Mesodermal cell (in vitro differentiated cells): ENCODE results near the gene PBLD. TPM values are rescaled to one million over a fixed set of nuclear protein-coding genes. Genes with fewer than 3 reads are reported as not detected.
A peak's percentile ranks its signal among the peaks of the same experiment; 100 is the strongest.

Source experiments
- H3K27ac ChIP-seq: 2 replicates; pipeline ENCODE4 v1.7.0; 2013; ENCODE audit warnings: mild to moderate bottlenecking, low read depth, low read length, moderate library complexity; ENCODE audit not compliant: severe bottlenecking
- H3K36me3 ChIP-seq: 2 replicates; pipeline ENCODE4 v1.7.1; 2013; ENCODE audit warnings: mild to moderate bottlenecking, low read length, moderate library complexity; ENCODE audit not compliant: control insufficient read depth, insufficient read depth
- H3K4me1 ChIP-seq: one replicate; pipeline ENCODE4 v1.7.1; 2013; ENCODE audit warnings: mild to moderate bottlenecking, low read length; ENCODE audit not compliant: insufficient read depth, control insufficient read depth, poor library complexity, severe bottlenecking
- H3K4me3 ChIP-seq: 2 replicates; pipeline ENCODE4 v1.7.0; 2013; ENCODE audit warnings: low read length, control low read depth, mild to moderate bottlenecking; ENCODE audit not compliant: insufficient read depth, poor library complexity, severe bottlenecking; ENCODE audit errors: extremely low read depth
- H3K9me3 ChIP-seq: 2 replicates; pipeline ENCODE4 v1.7.1; 2013; ENCODE audit warnings: mild to moderate bottlenecking, low read length, moderate library complexity; ENCODE audit not compliant: control insufficient read depth
- WGBS, 2 experiments: methylation state at CpG; one replicate each; pipeline ENCODE4 v1.1.5; 2013; ENCODE audit warnings: missing lambda C conversion rate in 2 of 2; ENCODE audit not compliant: insufficient coverage in 2 of 2; 5-methylcytosine and 5-hydroxymethylcytosine counted together
- polyA plus RNA-seq, 2 experiments: library from polyadenylated mRNA; stranded (reverse); fragments of 50-300 nt; gene quantifications; one replicate each; pipeline ENCODE4 v1.2.3, GENCODE V29; 2013

The PBLD gene
- polyA plus RNA-seq (2013, experiment 1 of 2): 2.6 TPM
- polyA plus RNA-seq (2013, experiment 2 of 2): 2.4 TPM

DNA sequence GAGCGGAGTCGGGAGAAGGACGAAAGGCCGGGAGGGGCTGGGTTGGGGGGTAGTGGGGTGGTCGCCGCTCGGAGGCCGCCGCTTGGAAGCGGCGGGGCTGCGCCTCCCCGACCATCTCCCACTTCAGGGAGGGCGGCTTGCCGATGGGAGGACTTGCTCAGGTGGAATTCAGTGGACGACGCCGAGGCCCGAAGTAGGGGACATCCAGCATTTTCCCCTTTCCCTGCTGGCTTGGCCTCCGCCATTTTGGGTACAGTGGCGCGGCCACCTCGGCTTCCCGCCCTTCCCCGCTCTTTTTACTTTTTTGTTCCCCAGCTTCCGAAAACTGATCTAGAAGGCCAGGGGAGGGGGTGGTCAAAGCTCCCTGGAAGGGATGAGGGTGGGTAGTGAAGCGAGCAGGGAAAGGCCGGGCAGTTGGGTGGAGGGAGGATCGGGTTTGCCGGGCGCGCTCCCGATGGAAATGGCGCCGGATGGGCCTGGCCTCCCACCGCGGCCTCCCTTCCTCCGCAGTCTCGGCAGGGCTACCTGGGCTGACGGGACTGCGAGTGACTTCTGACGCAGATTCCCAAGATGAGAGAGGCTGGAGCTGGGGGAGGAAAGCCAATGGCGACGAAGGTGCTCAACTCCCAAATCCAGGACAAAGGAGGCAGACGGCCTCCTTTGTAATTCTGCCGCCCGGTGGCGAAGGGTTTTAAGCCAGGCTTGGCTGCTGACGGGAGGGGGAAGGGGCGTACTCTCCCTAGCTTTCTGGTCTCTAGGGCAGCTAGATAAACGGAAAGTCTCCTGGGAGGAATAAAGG lies at the start of gene PBLD:
PBLD (minus strand) TSS at position 670 of the 799 bp plus-strand sequence. CDS start 26,084 bp downstream, outside the sequence.
- Histone ChIP-seq H3K27ac (peak within 1 kb of the TSS; percentile 98), H3K4me3 (peak within 1 kb of the TSS; percentile 94), H3K9me3 (no peaks in the 10 kb centered on the region), H3K36me3 (peaks cover 23% of the 10 kb centered on the region), H3K4me1 (peaks cover 9% of the 10 kb centered on the region)
- WGBS, 2 experiments: 0% methylated on average over 28 to 32 of the region's 51 CpGs

DNA sequence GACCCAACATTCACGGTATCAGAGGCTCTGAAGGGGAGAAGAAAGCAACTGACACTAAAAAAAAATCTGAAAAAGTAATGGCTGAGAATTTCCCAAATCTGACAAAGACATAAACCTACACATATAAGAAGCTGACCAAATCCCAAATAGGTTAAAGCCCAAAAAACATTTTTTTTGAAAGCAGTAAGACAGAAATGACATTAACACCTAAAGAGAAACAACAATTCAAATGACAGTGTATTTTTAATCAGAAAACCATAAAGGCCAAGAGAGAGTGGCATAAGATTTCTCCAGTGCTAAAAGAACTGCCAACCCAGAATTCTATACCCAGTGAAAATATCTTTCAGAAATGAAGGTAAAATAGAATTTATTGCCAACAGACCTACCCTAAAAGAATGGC lies 38.9 kb upstream of the PBLD start:
- no CpG with 5 or more reads among the region's 1 CpG for WGBS, 2 experiments
- Histone ChIP-seq H3K36me3 (peaks cover 86% of the 10 kb centered on the region), H3K4me1 (no peaks in the 10 kb centered on the region), H3K9me3 (peaks cover 12% of the 10 kb centered on the region), H3K4me3 (no peak overlapping the region), H3K27ac (no peak overlapping the region)

- H3K9me3 ChIP-seq: peaks cover 5% of the 10 kb centered on the region
- H3K36me3 ChIP-seq: peaks cover 78% of the 10 kb centered on the region
- H3K4me3 ChIP-seq: no peak overlapping the region
- WGBS, 2 experiments: no CpG with 5 or more reads among the region's 2 CpGs
- H3K4me1 ChIP-seq: no peaks in the 10 kb centered on the region
- H3K27ac ChIP-seq: no peak overlapping the region
These were observed 34.4 kb upstream of the PBLD start for GRCh38 chr10:68367121-68367520.

DNA sequence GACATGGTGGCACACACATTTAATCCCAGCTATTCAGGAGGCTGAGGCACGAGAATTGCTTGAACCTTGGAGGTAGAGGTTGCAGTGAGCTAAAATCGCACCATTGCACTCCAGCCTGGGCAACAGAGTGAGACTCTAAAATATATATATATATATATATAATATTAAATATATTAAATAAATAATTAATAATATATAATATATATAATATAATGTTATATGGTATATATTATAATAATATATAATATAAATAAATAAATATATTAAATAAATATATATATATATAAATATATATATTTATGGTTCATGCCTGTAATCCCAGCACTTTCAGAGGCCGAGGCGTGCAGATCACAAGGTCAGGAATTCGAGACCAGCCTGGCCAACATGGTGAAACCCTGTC lies 33.9 kb upstream of the PBLD start:
- Histone ChIP-seq H3K4me3 (no peak overlapping the region), H3K9me3 (no peaks in the 10 kb centered on the region), H3K4me1 (no peaks in the 10 kb centered on the region), H3K36me3 (peaks cover 78% of the 10 kb centered on the region), H3K27ac (no peak overlapping the region)
- 94 to 100% methylated on average over 1 to 2 of the region's 5 CpGs for WGBS, 2 experiments

GRCh38 chr10:68365611-68366010 lies 32.9 kb upstream of the PBLD start:
- H3K27ac ChIP-seq: no peak overlapping the region
- no CpG with 5 or more reads among the region's 2 CpGs for WGBS, 2 experiments
- no peaks in the 10 kb centered on the region for H3K9me3 ChIP-seq
- no peak overlapping the region for H3K4me3 ChIP-seq
- H3K4me1 ChIP-seq: no peaks in the 10 kb centered on the region
- peaks cover 79% of the 10 kb centered on the region for H3K36me3 ChIP-seq

DNA sequence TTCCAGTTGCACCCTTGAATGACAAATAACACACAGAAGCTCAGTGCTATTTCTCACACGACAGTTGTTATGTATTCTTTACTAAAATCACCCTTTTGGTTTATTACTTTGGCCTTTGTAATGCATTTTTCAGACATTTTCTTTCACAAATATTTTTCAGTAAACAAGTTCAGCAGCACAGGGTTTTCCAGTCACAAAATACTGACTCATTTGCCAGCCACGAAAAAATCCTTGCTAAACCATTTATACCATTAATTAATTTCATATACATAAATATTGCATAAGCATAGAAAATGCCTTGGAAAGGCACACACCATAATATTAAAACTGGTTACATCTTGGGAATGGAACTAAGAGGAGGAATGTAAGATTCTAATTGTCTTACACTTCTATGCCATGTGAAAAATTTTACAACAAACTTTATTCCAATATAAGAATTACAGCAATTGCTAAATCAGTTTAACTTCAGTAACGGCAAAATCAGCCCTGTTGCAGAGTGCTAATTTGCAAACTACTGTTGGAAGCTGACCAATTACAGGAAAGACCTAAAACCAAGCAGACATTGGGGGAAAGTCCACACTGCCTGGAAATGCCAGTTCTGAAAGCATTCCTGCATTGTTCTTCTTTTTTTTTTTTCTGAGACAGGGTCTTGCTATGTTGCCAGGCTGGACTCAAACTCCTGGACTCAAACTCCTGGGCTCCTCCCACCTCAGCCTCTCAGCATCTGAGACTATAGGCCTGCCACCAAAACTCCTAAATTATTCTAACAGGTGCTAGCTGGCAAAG lies 31.6 kb upstream of the PBLD start:
- Histone ChIP-seq H3K9me3 (no peaks in the 10 kb centered on the region), H3K36me3 (peaks cover 80% of the 10 kb centered on the region), H3K4me3 (no peak overlapping the region), H3K4me1 (no peaks in the 10 kb centered on the region), H3K27ac (no peak overlapping the region)
- 80 to 100% methylated on average over 2 of the region's 3 CpGs for WGBS, 2 experiments

GRCh38 chr10:68362590-68362989 lies 29.9 kb upstream of the PBLD start:
- 100% methylated on average over 1 of the region's 3 CpGs; no CpG with 5 or more reads in 1 of the 2 experiments for WGBS, 2 experiments
- no peak overlapping the region for H3K27ac ChIP-seq

DNA sequence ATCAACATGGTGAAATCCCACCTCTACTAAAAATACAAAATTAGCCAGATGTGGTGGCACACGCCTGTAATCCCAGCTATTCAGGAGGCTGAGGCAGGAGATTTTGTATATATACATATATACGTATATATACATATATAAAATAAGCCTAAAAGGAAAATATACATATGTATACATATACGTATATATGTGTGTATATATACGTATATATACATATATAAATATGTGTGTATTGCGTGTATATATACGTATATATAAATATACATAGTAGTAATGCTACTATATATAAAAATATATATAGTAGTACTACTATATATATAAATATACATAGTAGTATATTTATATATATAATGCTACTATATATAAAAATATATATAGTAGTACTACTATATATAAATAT lies 26.5 kb upstream of the PBLD start:
- no CpG with 5 or more reads among the region's 6 CpGs for WGBS, 2 experiments
- H3K27ac ChIP-seq: no peak overlapping the region
- no peak overlapping the region for H3K4me3 ChIP-seq
- no peaks in the 10 kb centered on the region for H3K4me1 ChIP-seq
- no peaks in the 10 kb centered on the region for H3K9me3 ChIP-seq
- peaks cover 80% of the 10 kb centered on the region for H3K36me3 ChIP-seq

More at GRCh38 chr10:68362590-68362989, 29.9 kb upstream of the PBLD start:
- Histone ChIP-seq H3K36me3 (peaks cover 73% of the 10 kb centered on the region), H3K4me3 (no peak overlapping the region), H3K4me1 (no peaks in the 10 kb centered on the region), H3K9me3 (no peaks in the 10 kb centered on the region)

DNA sequence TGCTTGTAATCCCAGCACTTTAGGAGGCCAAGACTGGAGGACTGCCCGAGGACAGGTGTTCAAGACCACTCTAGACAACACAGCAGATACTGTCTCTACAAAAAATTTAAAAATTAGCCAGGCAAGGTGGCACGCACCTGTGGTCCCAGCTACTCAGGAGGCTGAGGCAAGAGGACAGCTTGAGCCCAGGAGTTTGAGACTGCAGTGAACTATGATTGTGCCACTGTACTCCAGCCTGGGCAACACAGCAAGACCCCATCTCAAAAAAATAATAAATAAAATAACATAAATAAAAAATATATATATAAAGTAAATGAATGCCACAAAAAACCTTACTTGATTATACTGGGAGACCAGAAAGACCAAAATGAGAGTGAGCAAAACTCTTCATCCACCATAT lies 20.8 kb upstream of the PBLD start:
- no peaks in the 10 kb centered on the region for H3K4me1 ChIP-seq
- H3K36me3 ChIP-seq: peaks cover 73% of the 10 kb centered on the region
- 82 to 88% methylated on average over 1 to 2 of the region's 2 CpGs for WGBS, 2 experiments
- H3K4me3 ChIP-seq: no peak overlapping the region
- H3K27ac ChIP-seq: no peak overlapping the region
- no peaks in the 10 kb centered on the region for H3K9me3 ChIP-seq

DNA sequence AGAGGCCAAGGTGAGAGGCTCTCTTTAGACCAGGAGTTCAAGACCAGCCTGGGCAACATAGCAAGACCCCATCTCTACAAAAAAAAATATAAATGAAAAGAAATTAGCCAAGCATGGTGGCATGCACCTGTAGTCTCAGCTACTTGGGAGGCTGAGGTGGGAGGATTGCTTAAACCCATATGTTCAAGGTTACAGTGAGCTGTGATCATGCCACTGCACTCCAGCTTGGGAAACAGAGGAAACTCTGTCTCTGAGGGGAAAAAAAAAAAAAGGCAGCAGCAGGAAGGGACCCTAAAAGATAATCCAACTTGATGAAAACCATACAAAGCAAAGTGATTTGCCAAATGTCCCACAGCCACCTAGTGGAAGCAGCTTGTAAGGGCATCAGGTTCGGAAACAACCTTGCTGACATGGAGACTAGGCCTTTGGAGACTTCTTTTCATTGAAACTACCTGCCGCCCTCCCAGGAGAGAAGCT lies 15.6 kb upstream of the PBLD start:
- no peak overlapping the region for H3K4me3 ChIP-seq
- peaks cover 64% of the 10 kb centered on the region for H3K36me3 ChIP-seq
- H3K27ac ChIP-seq: no peak overlapping the region
- no peaks in the 10 kb centered on the region for H3K9me3 ChIP-seq
- H3K4me1 ChIP-seq: no peaks in the 10 kb centered on the region
- 32% methylated on average over 2 of the region's 2 CpGs; no CpG with 5 or more reads in 1 of the 2 experiments for WGBS, 2 experiments
